Measurements from ENCODE around the gene TECPR1. TPM values are rescaled to one million over a fixed set of nuclear protein-coding genes. Genes with fewer than 3 reads are reported as not detected.
"Not testable (repeated sequence)": the region's sequence is repeated elsewhere in the genome, so short reads cannot be mapped to it uniquely, and the experiment has no call there.

TECPR1 gene
- polyA plus RNA-seq, 4 donors, result 13.8 to 23.1 (median 15.5) TPM

DNA sequence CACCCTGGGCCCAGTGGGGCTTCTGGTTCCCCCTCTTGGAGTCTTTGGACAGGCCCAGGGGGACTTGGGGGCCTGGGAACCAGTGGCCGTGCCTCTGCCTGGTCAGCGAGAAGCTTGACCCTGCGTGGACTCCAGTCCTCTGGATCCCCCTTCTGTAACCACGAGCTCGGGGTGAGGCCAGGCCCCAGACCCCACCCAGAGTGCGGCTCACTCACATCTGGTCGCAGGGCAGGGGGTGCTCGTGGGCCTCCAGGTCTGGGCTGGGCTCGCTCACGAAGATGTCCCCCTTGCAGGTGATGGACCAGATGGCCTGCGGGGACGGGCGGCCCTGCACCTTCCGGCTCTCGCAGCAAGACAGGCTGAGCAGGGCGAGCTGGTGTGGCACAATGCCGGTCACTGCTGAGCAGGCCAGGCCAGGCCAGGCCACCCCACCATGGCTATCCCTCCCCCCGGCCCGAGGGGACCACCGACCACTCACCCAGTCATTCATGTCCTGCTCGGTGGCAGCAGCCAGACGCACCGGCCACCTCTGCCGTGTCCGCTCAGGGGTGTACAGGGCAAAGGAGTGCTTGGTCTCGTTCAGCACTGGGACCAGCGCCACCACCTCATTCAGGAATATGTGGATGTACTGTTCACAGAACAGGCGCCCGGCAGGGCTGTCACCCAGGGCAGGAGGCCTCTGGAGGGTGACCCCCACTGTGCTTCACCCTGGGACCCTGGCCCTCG lies 21.1 kb downstream of the TECPR1 start:
- no peak for DNase-seq (ENCODE audit: low read depth in 4 of 4, low spot score in 3 of 4)

DNA sequence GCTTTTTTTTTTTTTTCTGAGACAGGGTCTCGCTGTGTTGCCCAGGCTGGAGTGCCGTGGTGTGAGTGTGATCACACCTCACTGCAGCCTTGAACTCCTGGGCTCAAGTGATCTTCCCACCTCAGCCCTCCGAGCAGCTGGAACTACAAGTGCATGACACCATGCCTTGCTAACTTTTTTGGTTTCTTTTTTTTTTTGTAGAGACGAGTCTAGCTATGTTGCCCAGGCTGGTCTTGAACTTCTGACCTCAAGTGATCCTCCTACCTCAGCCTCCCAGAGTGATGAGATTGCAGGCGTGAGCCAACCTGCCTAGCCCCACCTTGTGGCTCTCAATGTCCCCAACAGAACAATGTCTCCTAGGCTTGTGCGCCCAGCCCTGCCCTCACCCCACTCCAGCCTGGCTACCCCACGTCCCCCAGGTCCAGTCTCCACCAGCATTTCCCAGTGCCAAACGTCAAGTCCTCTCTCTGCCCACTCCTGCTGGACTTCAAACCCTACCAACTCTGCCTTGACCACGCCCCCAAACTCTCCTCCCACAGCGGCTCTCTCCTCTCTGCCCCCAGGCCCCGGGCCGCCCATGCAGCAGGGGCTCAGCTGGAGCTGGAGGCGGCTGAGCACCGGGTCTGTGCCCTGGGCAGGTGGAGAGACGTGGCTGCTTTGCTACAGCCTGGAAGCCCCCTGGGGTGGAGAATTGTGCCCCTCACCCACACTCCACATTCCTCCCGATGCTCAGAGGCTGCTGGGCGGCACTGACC lies 21.9 kb downstream of the TECPR1 start:
- no peak for DNase-seq (ENCODE audit: low read depth in 4 of 4, low spot score in 3 of 4)

GRCh38 chr7:98229441-98229840 lies 22.6 kb downstream of the TECPR1 start:
- DNase-seq (ENCODE audit: low read depth in 4 of 4, low spot score in 3 of 4), result no peak

GRCh38 chr7:98228801-98229200 lies 23.2 kb downstream of the TECPR1 start:
- DNase-seq (ENCODE audit: low read depth in 4 of 4, low spot score in 3 of 4), result no peak

- no peak for DNase-seq (ENCODE audit: low read depth in 4 of 4, low spot score in 3 of 4)
Observed at GRCh38 chr7:98227939-98228338, 24.1 kb downstream of the TECPR1 start.

- no peak for DNase-seq (ENCODE audit: low read depth in 4 of 4, low spot score in 3 of 4)
Observed at GRCh38 chr7:98225913-98226614, 26.0 kb downstream of the TECPR1 start.

DNA sequence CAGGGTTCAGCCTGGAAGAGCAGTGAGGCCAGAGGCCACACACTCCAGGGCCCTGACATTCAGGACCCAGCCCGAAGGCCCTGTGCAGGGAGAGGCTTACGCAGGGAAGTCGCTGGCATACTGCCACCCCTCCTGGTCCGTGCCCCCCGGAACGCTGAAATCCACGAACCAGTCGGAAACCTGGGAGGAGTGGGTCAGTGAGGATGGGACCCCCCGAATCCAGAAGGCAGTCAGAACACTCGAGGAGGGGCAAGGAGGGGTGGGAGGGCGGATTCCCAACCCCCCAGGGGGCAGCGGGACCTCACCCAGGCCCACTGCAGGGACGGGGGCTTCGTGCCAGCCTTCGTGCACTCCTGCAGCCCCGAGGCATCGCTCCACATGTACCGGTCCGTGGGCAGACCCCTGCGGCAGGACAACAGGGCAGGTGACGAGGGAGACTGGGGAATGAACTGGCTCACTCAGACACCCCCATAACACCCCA lies 27.3 kb downstream of the TECPR1 start:
- DNase-seq (ENCODE audit: low read depth in 4 of 4, low spot score in 3 of 4), result no peak

- no peak for DNase-seq (ENCODE audit: low read depth in 4 of 4, low spot score in 3 of 4)
Observed at GRCh38 chr7:98223898-98224700, 27.9 kb downstream of the TECPR1 start.

DNA sequence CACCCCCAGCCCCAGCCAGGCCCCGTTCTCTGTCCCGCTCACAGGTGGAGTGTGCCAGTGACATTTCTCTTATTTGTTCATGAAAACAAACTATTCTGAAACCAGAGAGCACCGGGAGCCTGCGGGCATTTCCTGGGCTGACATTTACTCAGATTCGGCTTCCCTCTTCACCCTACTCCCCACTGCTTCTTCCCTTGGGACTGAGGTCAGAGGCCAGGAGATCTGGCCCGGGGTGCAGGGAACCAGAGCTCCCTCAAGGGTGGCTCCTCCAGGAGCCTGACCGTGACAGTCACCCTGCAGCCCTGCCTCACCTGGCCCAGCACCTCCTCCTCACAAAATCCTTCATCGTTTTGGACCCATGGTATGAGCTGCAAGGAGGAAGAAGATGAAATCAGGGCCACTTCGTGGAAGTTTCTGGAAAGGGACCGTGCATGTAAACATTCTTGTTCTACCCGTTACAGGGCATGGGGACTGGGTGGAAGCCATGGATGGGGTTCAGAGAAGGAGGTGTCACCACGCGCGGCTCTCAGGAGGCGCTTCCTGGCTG lies 28.6 kb downstream of the TECPR1 start:
- no peak for DNase-seq (ENCODE audit: low read depth in 4 of 4, low spot score in 3 of 4)

DNA sequence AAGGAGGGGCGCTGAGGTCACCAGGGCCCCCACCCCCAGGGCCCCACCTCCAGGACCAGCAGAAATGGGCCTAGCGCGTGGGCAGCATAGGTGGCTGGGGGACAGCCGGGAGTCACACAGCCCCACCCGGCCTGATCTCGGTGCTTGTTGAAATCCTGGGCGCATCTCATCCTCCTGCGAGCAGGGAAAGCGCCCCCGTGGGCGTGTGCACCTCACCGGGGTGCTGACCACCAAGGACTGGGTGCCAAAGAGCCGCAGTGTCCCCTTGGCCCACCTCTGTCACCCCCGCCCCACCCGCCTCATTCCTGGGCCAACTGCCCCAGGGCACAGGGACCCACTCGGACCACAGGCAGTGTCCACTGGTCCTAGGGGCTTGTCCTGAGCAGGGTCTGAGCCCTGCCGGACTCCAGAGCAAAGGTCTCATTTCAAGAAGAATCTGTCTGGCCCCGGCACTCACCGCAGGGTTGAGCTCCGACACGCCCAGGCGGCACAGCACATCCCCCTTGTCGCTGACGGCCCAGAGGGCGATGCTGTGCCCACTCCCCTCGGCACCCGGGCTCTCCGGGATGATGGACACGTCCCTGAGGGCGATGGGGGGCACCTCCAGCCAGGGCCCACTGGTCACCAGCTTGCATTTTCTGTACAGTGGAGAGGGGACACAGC lies 29.4 kb downstream of the TECPR1 start:
- no peak for DNase-seq (ENCODE audit: low read depth in 4 of 4, low spot score in 3 of 4)

GRCh38 chr7:98221611-98222532 lies 30.2 kb downstream of the TECPR1 start:
- no peak for DNase-seq (ENCODE audit: low read depth in 4 of 4, low spot score in 3 of 4)

- DNase-seq (ENCODE audit: low read depth in 4 of 4, low spot score in 3 of 4), result not testable (repeated sequence)
Observed at GRCh38 chr7:98219382-98219781, 32.6 kb downstream of the TECPR1 start.

DNA sequence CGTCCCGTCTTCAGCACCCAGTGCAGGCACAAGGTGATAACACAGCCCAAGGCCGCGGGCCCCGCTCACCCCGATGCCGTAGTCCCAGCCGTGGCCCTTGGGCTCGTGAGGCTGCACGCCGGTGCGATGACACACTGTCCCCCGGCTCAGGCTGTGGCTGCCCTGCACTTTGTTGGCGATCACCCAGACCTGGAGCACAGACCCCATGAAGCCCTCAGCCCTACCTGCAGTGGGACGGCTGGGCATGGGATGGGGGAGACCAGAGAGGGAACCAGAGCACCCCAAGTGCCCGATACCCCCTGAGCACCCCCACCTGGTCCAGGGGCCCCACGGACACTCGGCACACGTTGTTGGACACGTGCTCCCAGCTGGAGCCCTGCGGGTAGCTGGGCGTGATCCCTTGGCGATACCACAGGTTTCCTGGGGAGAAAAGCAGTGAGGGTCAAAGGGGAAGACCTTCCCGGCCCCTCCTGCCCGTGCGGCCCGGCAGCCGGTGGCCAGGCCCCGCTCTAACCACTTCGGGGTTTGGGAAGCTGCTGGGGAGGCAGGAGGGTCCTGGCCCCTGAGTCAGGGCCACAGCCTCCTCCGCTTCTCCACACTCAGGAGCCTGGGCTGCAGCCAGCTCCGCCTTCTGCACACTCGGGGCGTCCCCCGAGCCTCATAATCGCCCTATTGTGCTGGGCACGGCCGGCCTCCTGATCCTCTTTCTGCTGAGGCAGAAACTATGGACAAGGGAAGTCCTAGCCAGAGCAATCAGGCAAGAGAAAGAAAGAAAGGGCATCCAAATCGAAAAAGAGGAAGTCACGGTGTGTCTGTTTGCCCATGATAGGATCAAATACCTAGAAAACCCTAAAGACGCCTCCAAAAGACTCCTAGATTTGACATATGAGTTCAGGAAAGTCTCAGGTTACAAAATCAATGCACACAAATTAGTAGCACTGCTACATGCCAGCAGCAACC lies 34.1 kb downstream of the TECPR1 start:
- DNase-seq (ENCODE audit: low read depth in 4 of 4, low spot score in 3 of 4), result no peak

DNA sequence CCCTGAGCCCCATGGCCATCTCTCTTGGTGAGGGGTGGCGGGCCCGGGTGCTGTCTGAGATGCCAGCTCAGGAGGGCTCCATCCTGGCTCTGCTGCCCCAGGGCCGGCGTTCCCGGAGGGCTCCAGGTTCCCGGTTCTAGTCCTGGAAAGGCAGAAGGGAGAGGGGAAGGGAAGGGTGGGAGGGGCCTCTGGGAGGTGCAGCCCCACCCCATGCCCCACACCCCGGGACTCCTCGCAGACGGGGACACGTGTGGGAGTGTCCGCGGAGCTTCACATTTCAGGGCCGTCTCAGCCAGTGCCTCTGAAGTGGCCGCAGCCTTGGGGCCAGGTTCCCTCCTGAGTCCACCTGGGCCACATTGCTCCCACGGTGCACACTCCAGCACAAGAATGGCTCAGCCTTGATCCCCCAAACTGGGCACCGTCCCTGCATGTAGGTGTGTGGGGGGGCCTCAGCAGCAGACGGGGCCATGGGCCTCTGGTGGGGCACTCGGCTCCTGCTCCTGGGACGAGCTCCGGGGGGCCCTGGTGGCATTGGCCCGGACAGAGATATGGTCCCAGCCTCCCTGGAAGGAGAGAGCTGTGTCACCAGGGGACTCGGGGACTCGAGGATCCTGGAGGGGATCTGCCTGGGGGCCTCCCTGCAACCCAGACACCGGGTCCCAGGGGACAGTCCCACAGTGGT lies 35.0 kb downstream of the TECPR1 start:
- no peak for DNase-seq (ENCODE audit: low read depth in 4 of 4, low spot score in 3 of 4)

DNA sequence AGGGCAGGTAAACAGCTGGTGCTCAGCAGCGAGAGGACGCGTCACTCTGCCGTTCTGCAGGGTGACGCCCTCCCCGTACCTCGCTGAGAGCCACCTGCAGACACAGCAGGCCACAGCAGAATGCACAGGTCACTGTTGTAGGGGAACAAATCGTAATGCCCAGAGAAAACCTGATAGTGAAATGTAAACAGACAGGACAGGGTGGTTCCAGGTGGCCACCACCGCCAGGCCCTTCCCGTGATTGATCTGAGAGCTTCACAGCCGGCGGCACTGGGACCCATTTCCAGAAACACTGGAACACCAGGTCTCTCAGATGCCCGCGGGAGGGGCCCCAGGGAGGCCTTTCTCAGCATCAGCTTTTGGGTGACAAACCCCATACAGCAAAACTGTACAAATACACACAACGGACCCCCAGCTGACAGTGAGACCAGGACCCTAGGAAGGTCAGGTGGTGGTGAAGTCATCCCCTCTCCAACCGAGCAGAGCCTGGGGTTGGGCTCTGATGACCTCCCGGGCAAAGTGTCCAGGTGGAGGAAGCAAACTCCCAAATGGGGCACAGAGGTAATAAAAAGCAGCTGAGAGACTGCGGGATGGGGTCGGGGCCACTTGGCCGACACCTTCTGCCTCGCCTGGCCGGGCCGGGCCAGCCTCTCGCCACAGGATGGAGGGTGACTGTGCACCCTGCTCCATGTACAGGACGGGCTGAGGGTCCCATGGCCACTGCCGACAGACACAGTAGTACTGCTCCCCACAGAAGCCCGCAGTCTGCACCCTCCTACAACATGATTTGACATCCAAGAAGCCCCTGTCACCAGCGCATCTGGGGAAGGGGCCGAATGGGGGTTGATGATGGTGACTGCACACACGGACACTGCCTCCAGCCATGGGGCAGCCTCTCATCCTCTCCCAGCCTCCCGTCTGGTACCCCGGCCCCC lies 36.2 kb downstream of the TECPR1 start:
- no peak for DNase-seq (ENCODE audit: low read depth in 4 of 4, low spot score in 3 of 4)

GRCh38 chr7:98214811-98215321 lies 37.2 kb downstream of the TECPR1 start:
- no peak for DNase-seq (ENCODE audit: low read depth in 4 of 4, low spot score in 3 of 4)
